A673 (cell line): ENCODE data around the gene ZNF823. TPM values are rescaled to one million over a fixed set of nuclear protein-coding genes. Genes with fewer than 3 reads are reported as not detected.

Source experiments
- BruUV-seq: library from RNA; stranded (reverse); fragments of 400-500 nt; replicated peaks from 2 replicates; lab custom pipeline; 2021; lab: Mats Ljungman, UMichigan
- CTCF ChIA-PET: fragments of 300-600 bp; sonication (Branson Sonifier 250); formaldehyde crosslinking; loops from one replicate; lab custom pipeline; 2022; ENCODE audit warnings: antibody characterized with exemption; lab: Charles Lee
- POLR2A ChIA-PET: fragments of 300-600 bp; sonication (Branson Sonifier 250); formaldehyde crosslinking; loops from one replicate; lab custom pipeline; 2022; ENCODE audit warnings: antibody characterized with exemption; ENCODE audit not compliant: low non-redundant PET; lab: Charles Lee
- DNase-seq: peaks from one replicate; pipeline ENCODE4 v3.0.0-alpha.2; 2015; ENCODE audit warnings: low spot score
- H3K27ac ChIP-seq: fragments of 200-600 bp; sonication (generic); 2 replicates; pipeline ENCODE4 v1.5.1; 2016; ENCODE audit warnings: mixed run types, low read depth, mild to moderate bottlenecking, mixed read lengths, antibody characterized with exemption, low read length; ENCODE audit not compliant: poor library complexity, severe bottlenecking
- H3K27me3 ChIP-seq: fragments of 200-600 bp; sonication (generic); replicated peaks from 2 replicates; pipeline ENCODE4 v1.6.1; 2017; ENCODE audit warnings: mixed run types, low read depth, mild to moderate bottlenecking, mixed read lengths, antibody characterized with exemption, low read length; ENCODE audit not compliant: insufficient read depth, poor library complexity
- H3K36me3 ChIP-seq: fragments of 200-600 bp; sonication (generic); 2 replicates; pipeline ENCODE4 v1.6.1; 2016; ENCODE audit warnings: mixed run types, mild to moderate bottlenecking, mixed read lengths, antibody characterized with exemption, low read length; ENCODE audit not compliant: insufficient read depth, poor library complexity, severe bottlenecking
- H3K4me1 ChIP-seq: fragments of 200-600 bp; sonication (generic); 2 replicates; pipeline ENCODE4 v1.6.1; 2017; ENCODE audit warnings: mixed run types, mild to moderate bottlenecking, mixed read lengths, antibody characterized with exemption, low read length; ENCODE audit not compliant: insufficient read depth, poor library complexity, severe bottlenecking
- H3K4me3 ChIP-seq: fragments of 200-600 bp; sonication (generic); 2 replicates; pipeline ENCODE4 v1.5.1; 2016; ENCODE audit warnings: low read depth, mixed run types, mild to moderate bottlenecking, mixed read lengths, low read length; ENCODE audit not compliant: poor library complexity, severe bottlenecking
- H3K9me3 ChIP-seq: fragments of 200-600 bp; sonication (generic); 2 replicates; pipeline ENCODE4 v1.6.1; 2016; ENCODE audit warnings: mixed run types, low read depth, mild to moderate bottlenecking, mixed read lengths, antibody characterized with exemption, low read length; ENCODE audit not compliant: poor library complexity, severe bottlenecking
- EZH2 ChIP-seq: fragments of 200-600 bp; sonication (generic); IDR thresholded peaks from 2 replicates; pipeline ENCODE4 v1.6.1; 2017; ENCODE audit warnings: borderline replicate concordance, low read depth, mild to moderate bottlenecking, mixed read lengths, antibody characterized with exemption, low read length; ENCODE audit not compliant: poor library complexity, severe bottlenecking
- intact Hi-C: fragments of 100-400 bp; cut with micrococcal nuclease; formaldehyde crosslinking; loops from one replicate; pipeline ENCODE4 v1.10.0; 2022; ENCODE audit not compliant: unreplicated experiment
- total RNA-seq: library from RNA; stranded (reverse); gene quantifications from 2 replicates; pipeline ENCODE4 v1.2.3, GENCODE V29; 2021
- TF ChIP-seq, protein P1 (sequence below): fragments of 300-800, 200-600 bp; sonication (generic); conservative IDR thresholded peaks from 2 replicates; pipeline ENCODE4 v1.5.1; 2017; ENCODE audit warnings: low read depth, mild to moderate bottlenecking, antibody characterized with exemption, low read length, moderate library complexity, mixed read lengths

The ZNF823 gene
- total RNA-seq, 1 experiment from 2014 or later = 8.4 TPM

DNA sequence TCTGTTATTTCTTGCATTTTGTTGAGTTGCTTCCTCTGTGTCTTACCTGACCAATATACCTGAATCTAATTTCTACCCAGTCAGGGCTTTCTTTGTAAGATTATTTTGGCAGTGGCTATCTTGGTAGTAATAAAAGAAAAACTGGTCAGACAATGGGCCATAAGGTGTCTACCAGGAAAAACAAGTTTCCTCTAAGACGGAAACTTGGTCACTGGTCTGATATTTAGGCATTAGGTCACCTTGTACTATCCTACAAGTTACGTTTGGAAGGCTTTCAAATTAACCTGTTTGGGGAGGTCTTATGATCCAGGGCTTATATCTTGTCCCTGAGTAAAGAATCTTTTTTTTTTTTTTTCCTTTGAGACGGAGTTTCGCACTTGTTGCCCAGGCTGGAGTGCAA is 9.2 kb downstream of the ZNF823 start:
- no peak for DNase-seq
- intact Hi-C loops = no loop called here
- ChIA-PET POLR2A (no interaction called here), CTCF (no interaction called here)
- no peak for TF ChIP-seq EZH2
- TF ChIP-seq, protein P1, sequence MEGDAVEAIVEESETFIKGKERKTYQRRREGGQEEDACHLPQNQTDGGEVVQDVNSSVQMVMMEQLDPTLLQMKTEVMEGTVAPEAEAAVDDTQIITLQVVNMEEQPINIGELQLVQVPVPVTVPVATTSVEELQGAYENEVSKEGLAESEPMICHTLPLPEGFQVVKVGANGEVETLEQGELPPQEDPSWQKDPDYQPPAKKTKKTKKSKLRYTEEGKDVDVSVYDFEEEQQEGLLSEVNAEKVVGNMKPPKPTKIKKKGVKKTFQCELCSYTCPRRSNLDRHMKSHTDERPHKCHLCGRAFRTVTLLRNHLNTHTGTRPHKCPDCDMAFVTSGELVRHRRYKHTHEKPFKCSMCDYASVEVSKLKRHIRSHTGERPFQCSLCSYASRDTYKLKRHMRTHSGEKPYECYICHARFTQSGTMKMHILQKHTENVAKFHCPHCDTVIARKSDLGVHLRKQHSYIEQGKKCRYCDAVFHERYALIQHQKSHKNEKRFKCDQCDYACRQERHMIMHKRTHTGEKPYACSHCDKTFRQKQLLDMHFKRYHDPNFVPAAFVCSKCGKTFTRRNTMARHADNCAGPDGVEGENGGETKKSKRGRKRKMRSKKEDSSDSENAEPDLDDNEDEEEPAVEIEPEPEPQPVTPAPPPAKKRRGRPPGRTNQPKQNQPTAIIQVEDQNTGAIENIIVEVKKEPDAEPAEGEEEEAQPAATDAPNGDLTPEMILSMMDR = no peak
- H3K27ac ChIP-seq = no peak overlapping the region
- H3K9me3 ChIP-seq = no peaks in the 10 kb centered on the region
- peaks cover 9% of the 10 kb centered on the region for H3K36me3 ChIP-seq
- H3K27me3 ChIP-seq = no peaks in the 10 kb centered on the region
- no TSS peak for BruUV-seq
- H3K4me1 ChIP-seq = no peaks in the 10 kb centered on the region
- no peak overlapping the region for H3K4me3 ChIP-seq

DNA sequence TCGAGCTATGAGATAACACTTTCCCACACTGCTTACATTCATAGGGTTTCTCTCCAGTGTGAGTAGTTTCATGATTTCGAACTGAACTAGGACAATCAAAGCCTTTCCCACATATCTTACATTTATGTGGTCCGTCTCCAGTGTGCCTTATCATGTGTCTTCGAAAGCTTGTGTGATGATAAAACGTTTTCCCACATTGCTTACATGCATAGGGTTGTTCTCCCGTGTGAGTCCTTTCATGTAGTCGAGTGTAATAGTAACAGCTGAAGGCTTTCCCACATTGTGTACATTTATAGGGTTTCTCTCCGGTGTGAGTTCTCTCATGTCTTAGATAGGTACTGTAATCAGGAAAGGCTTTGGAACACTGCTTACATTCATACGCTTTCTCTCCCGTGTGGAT is 16.3 kb downstream of the ZNF823 start:
- H3K9me3 ChIP-seq = peaks cover 46% of the 10 kb centered on the region
- BruUV-seq = no TSS peak
- intact Hi-C loops = no loop called here

DNA sequence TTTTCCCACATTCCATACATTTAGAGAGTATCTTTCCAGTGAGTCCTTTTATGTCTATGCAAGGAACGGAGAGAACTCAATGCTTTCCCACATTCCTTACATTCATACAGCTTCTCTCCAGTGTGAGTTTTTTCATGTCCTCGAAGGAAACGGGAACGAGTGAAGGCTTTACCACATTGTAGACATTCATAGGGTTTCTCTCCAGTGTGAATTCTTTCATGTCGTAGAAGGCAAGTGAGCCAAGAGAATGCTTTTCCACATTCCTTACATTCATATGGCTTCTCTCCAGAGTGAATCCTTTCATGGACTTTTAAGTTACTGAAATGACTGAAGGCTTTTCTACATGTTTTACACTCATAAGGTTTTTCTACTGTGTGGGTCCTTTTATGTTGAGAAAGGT is 17.1 kb downstream of the ZNF823 start:
- no peak for DNase-seq

More for the DNA sequence above, 16.3 kb downstream of the ZNF823 start:
- Histone ChIP-seq H3K4me3 (no peak overlapping the region), H3K36me3 (peaks cover 35% of the 10 kb centered on the region), H3K4me1 (no peaks in the 10 kb centered on the region), H3K27ac (no peak overlapping the region), H3K27me3 (no peaks in the 10 kb centered on the region)
- ChIA-PET POLR2A (no interaction called here), CTCF (no interaction called here)
- no peak for DNase-seq
- TF ChIP-seq, protein P1 = no peak
- TF ChIP-seq EZH2 = no peak

More for the DNA sequence above, 17.1 kb downstream of the ZNF823 start:
- Histone ChIP-seq H3K27ac (no peak overlapping the region), H3K36me3 (peaks cover 35% of the 10 kb centered on the region), H3K4me1 (no peaks in the 10 kb centered on the region), H3K27me3 (no peaks in the 10 kb centered on the region), H3K4me3 (no peak overlapping the region), H3K9me3 (peaks cover 46% of the 10 kb centered on the region)
- TF ChIP-seq, protein P1 = no peak
- TF ChIP-seq EZH2 = no peak
- no TSS peak for BruUV-seq
- intact Hi-C loops = no loop called here
- ChIA-PET POLR2A (no interaction called here), CTCF (no interaction called here)
